Measurements from ENCODE around the gene C10orf90.
"Not testable (repeated sequence)": the region's sequence is repeated elsewhere in the genome, so short reads cannot be mapped to it uniquely, and the experiment has no call there.

The C10orf90 gene

GRCh38 chr10:126391192-126391885, 279.2 kb downstream of the C10orf90 start:
- no peak for DNase-seq (ENCODE audit: low read depth in 3 of 3)

DNA sequence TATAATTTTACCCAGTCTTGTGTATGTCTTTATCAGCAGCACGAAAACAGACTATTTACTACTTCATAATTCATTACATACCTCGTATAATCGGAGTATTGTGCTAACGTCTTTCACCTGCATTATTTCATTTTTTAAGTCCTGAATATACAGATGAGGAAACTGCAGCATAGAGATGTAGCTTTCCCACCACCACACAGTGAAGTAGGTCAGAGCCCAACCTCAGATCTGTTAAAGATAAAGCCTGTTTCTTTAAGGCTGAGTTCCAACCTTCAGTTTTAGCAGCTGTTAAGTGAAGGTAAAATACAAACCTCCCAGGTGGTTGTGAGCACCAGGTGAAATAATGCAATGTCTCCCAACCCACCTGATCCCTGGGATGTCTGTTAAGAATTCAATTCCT, 280.2 kb downstream of the C10orf90 start:
- DNase-seq (ENCODE audit: low read depth in 3 of 3), result no peak

- DNase-seq (ENCODE audit: low read depth in 3 of 3), result no peak
Measured at GRCh38 chr10:126387931-126388911, 282.3 kb downstream of the C10orf90 start, which contains the start of gene ADAM12. ADAM12 (minus strand) TSS chr10:126388477; CDS start chr10:126388145, 332 bp downstream.

DNA sequence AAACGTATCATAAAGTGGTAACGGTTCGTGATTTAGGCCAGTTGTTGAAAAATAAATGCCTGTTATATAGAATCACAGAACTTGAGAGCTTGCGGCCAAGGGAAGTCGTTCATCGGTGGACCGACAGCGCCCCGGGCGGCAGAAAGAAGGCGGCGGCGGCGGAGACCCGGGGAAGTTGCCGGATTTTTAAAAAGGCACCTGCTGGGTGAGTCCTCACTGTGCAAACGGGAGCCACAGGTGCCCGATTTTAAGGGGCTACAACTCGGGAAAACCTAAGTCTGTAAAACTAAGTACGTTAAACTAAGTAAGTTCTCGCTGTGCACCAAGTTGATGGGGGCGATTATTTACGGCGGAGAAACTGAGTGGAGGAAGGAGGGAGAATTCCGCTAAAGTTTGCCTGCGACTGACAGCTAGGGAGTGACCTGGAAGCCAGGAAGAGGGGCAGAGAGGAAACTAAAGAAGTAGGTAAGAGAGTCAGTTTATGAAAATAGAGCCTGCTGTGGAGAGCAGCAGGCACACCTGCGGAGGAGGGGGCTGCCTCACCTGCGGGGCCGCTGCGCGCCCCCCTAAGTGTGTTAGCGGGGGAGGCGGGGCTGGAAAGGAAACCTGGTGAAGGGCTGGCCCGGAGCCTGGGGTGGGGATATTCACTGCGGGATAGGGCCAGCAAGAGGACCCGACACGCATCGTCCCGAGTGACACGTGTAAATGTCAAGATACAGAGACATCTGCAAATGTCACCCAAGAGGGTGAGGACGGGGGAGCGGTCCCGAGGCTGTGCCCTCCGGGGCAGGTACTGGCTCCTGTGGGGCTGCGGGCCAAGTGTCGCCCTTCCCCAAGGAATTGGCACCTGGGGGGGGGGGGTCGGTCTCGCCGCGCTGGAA, 283.2 kb downstream of the C10orf90 start:
- DNase-seq (ENCODE audit: low read depth in 3 of 3), result no peak

GRCh38 chr10:126384269-126384873, 286.1 kb downstream of the C10orf90 start:
- no peak for DNase-seq (ENCODE audit: low read depth in 3 of 3)

- no peak for DNase-seq (ENCODE audit: low read depth in 3 of 3)
Measured at GRCh38 chr10:126380352-126381076, 290.0 kb downstream of the C10orf90 start.

GRCh38 chr10:126379166-126379565, 291.3 kb downstream of the C10orf90 start:
- DNase-seq (ENCODE audit: low read depth in 3 of 3), result not testable (repeated sequence)

DNA sequence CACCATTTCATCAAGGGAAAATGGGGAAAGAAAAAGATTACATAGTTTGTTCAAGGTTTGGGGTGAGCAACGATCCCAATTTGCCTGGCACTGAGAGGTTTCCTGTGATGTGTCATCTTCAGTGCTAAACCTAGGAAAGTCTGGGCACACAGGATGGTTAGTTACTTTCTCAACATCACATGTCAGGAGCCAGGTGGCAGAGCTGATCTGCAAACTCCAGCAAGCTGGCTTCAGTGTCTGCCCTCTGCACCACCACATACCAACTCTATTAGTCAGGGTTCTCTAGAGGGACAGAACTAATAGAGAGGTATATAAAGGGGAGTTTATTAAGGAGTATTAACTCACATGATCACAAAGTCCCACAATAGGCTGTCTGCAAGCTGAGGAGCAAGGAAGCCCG, 293.5 kb downstream of the C10orf90 start:
- DNase-seq (ENCODE audit: low read depth in 3 of 3), result no peak

GRCh38 chr10:126375926-126376554, 294.5 kb downstream of the C10orf90 start:
- no peak for DNase-seq (ENCODE audit: low read depth in 3 of 3)

GRCh38 chr10:126375299-126375698, 295.2 kb downstream of the C10orf90 start:
- no peak for DNase-seq (ENCODE audit: low read depth in 3 of 3)
